ENCODE data around the gene MKX. TPM values are rescaled to one million over a fixed set of nuclear protein-coding genes. Genes with fewer than 3 reads are reported as not detected.

The MKX gene
- total RNA-seq, 5 donors from 2014 or later (not counting 1 experiment from before 2014, with no cell fraction given) = 0.16 TPM; not detected in 4

DNA sequence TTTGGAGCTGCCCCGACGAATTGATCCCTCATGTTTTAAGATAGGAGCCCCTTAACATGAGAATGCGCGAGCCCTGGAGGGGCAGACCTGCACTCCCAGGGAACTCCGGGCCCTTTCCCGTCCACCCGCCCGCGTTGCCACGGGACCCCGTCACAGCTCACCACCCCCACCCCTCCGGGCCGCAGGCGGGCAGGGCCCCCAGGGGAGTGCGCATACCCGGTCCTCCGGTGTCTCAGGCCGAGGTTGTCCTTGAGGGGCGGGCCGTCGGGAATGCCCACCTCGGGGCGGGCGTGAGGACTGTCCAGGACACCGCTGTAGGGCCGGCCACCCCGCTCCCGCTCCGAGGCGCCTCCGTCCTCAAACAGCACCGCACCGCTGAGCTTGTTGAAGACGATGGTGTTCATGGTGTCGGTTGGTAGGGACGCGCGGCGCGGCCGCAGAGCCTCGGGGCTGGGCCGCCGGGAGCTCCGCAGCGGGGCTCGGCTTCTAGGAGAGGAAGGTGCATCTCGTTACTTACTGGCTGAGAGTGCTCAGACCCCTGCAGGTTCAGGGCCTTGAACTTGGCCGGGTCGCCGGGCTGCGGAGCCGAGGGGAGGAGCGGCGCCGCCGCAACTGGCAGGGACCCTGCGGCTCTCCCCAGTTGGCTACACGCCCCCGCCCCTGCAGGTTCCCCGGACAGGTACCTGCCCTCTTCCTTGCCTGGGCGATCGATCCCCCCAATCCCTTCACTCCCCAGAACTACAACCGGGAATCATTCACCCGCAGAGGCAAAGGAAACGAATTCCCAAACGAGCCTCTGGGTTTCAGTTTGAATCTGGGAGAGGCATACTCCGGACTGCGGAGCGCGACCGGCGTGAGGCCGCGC lies 2.4 kb downstream of the MKX start:
- ChIA-PET POLR2A (interaction anchor here in 1 of 2 donors (0.6 kb wide), 1 partner anchor 584 kb away, joined by 9 read pairs; no protein-coding TSS in a partner anchor), CTCF (interaction anchor here (0.5 to 3.8 kb wide), 9 partner anchors 10 to 1015 kb away, joined by 3 to 23 read pairs (median 5); no protein-coding TSS in a partner anchor)
- no peaks in the 10 kb centered on the region for H3K9me3 ChIP-seq
- Mint-ChIP-seq H3K4me3 (peak overlapping the region; percentile 75 to 82 (median 82)), H3K36me3 (no peaks in the 10 kb centered on the region), H3K4me1 (peaks cover 34 to 42% (median 36%) of the 10 kb centered on the region in 3 donors), H3K27ac (peak overlapping the region in 1 of 2 donors; percentile 46), H3K9me3 (no peaks in the 10 kb centered on the region), H3K27me3 (peaks cover 44 to 62% of the 10 kb centered on the region in 2 donors)
- H3K27me3 ChIP-seq (replicated peaks in 1 of 2; ENCODE audit: control insufficient read depth in 2 of 2, extremely low read depth in 1 of 2, insufficient read depth in 2 of 2, low read length in 1 of 2) = peaks cover 17 to 65% of the 10 kb centered on the region in 2 experiments
- 2% methylated on average over 56 of the region's 75 CpGs for WGBS (ENCODE audit: insufficient coverage)
- no peak overlapping the region for H3K27ac ChIP-seq (ENCODE audit: low read length)
- peak overlapping the region; percentile 63 to 94 for H3K4me3 ChIP-seq (ENCODE audit: control insufficient read depth in 1 of 2, extremely low read depth in 1 of 2, low read length in 1 of 2)
- no peaks in the 10 kb centered on the region for H3K36me3 ChIP-seq (ENCODE audit: control insufficient read depth in 2 of 2, extremely low read depth in 1 of 2, insufficient read depth in 1 of 2, low read length in 1 of 2)
- DNase-seq = peak in 18 of 35 experiments; percentile 4 to 45 (median 28)
- peaks cover 21 to 54% of the 10 kb centered on the region in 2 experiments for H3K4me1 ChIP-seq (ENCODE audit: control insufficient read depth in 1 of 2, extremely low read depth in 1 of 2, insufficient read depth in 2 of 2, low read length in 2 of 2)
- peak in 2 of 4 experiments; percentile 14 to 26 for ATAC-seq (replicated peaks in 1 of 4)

DNA sequence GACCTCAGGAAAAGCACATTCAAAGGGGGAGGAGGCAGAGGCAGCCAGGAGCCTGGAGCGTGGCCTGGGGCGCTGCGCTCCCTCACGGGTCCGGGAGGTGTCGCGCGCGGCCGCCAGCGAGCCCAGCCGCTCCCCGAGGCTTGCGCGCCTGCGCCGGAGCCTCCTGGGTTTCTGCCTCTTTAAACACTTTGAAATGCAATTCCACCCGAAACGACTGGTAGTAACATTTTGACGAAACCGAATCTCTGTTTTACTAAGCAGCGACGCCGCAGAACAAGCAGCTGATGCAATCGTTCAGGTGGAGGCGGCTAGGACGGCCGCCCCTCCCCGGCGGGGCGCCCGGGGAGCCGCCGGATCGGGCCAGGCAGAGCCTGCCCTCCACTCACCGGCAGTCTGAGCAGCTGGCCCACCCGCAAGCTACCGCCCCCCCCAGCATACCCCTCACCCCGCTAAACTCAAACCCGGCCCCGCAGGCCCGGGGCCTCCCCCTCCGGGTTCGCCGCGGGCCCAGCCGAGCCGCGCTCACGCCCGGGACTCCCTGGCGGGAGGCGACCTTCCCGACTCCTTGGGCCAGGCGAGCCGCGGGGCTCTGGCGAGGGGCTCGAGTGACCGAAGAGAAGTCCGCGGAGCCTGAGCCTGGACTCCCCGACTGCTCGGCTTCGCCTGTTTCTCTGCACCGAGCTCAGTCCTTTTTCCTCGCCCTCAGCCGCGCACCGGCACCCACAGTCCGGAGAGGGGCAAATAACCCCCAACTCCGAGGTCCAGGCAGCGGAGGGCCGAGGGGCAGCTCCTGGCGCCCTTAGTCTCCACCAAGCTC lies 3.2 kb downstream of the MKX start:
- H3K27me3 Mint-ChIP-seq = peaks cover 47 to 63% of the 10 kb centered on the region in 2 donors

DNA sequence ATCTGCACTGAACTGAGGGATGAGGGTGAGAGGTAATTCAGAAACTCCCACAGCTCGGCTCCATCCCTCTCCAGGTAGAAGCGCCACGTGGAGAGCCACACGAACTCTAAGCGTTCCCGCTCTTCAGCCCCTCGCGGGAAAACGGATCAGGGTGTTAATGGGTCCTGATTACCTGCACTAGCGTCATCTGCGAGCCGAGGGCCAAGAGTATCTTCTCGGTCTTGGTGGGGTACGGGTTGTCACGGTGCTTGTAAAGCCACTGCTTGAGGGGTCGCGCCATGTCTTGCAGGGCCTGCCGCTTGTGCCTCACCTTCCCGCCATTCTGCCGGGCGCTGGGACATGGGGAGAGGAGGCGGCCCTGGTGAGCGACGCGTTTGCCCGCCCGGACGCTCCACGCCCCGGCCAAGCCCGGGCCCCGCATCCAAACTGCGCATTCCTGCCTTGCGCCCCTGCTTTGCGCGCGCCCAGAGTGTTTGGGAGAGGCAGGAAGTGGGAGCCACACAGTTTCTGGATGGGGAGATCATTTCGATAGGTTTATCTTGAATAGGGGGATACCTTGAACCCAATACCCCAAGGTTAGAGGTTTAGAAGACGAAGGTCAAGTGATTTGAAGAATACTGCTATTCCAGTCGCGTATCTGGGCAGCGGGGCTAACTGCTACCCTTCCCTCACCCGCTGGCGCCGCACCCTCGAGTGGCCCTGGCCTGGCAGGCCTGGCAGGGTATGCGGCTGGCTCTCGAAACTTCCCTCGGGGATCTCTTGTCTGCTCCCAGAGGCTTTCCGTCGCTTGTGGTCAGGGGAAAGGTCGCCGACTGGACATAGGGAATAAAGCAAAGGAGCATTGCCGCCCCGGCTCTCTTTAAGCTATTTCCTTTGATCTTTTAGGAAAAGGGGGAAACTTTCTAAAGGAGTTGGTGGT lies 4.2 kb downstream of the MKX start:
- ATAC-seq (replicated peaks in 1 of 4) (no peak), DNase-seq (peak in 4 of 35 experiments; percentile 1 to 6 (median 4))
- H3K4me1 Mint-ChIP-seq = peaks cover 24 to 33% (median 27%) of the 10 kb centered on the region in 3 donors
- ChIA-PET CTCF (interaction anchor here (0.6 to 3.8 kb wide), 11 partner anchors 348 to 652 kb away, joined by 3 to 23 read pairs (median 3); partner anchors contain the start of gene MPP7 (in 1 of the 2)), POLR2A (no interaction called here)
- no peaks in the 10 kb centered on the region for H3K36me3 Mint-ChIP-seq
- H3K27ac Mint-ChIP-seq = no peak overlapping the region
- Histone ChIP-seq H3K36me3 (ENCODE audit: control insufficient read depth in 2 of 2, extremely low read depth in 1 of 2, insufficient read depth in 1 of 2, low read length in 1 of 2) (no peaks in the 10 kb centered on the region), H3K4me3 (ENCODE audit: control insufficient read depth in 1 of 2, extremely low read depth in 1 of 2, low read length in 1 of 2) (peak overlapping the region; percentile 63 to 94), H3K4me1 (ENCODE audit: control insufficient read depth in 1 of 2, extremely low read depth in 1 of 2, insufficient read depth in 2 of 2, low read length in 2 of 2) (peaks cover 18 to 49% of the 10 kb centered on the region in 2 experiments), H3K27me3 (replicated peaks in 1 of 2; ENCODE audit: control insufficient read depth in 2 of 2, extremely low read depth in 1 of 2, insufficient read depth in 2 of 2, low read length in 1 of 2) (peaks cover 9 to 58% of the 10 kb centered on the region in 2 experiments), H3K27ac (ENCODE audit: low read length) (no peak overlapping the region), H3K9me3 (no peaks in the 10 kb centered on the region)
- H3K4me3 Mint-ChIP-seq = peak overlapping the region; percentile 72 to 82 (median 75)
- peaks cover 46 to 57% of the 10 kb centered on the region in 2 donors for H3K27me3 Mint-ChIP-seq
- H3K9me3 Mint-ChIP-seq = no peaks in the 10 kb centered on the region
- 24% methylated on average over 43 of the region's 55 CpGs for WGBS (ENCODE audit: insufficient coverage)

More for the DNA sequence above, 3.2 kb downstream of the MKX start:
- no peaks in the 10 kb centered on the region for H3K9me3 Mint-ChIP-seq
- WGBS (ENCODE audit: insufficient coverage) = 2% methylated on average over 66 of the region's 75 CpGs
- CTCF ChIA-PET = interaction anchor here (0.5 to 3.8 kb wide), 12 partner anchors 9 to 1014 kb away, joined by 3 to 23 read pairs (median 4); partner anchors contain the start of gene MPP7 (in 1 of the 2)
- H3K36me3 Mint-ChIP-seq = no peaks in the 10 kb centered on the region
- peaks cover 34 to 42% (median 36%) of the 10 kb centered on the region in 3 donors for H3K4me1 Mint-ChIP-seq
- peak overlapping the region; percentile 75 to 82 (median 82) for H3K4me3 Mint-ChIP-seq
- ATAC-seq (replicated peaks in 1 of 4) (peak; percentile 86 to 90 (median 88)), DNase-seq (peak; percentile 53 to 79 (median 70))
- POLR2A ChIA-PET = interaction anchor here (0.6 to 0.7 kb wide), 2 partner anchors 282 to 585 kb away, joined by 4 to 9 read pairs; no protein-coding TSS in a partner anchor
- Histone ChIP-seq H3K27ac (ENCODE audit: low read length) (no peak overlapping the region), H3K27me3 (replicated peaks in 1 of 2; ENCODE audit: control insufficient read depth in 2 of 2, extremely low read depth in 1 of 2, insufficient read depth in 2 of 2, low read length in 1 of 2) (peaks cover 17 to 65% of the 10 kb centered on the region in 2 experiments), H3K4me1 (ENCODE audit: control insufficient read depth in 1 of 2, extremely low read depth in 1 of 2, insufficient read depth in 2 of 2, low read length in 2 of 2) (peaks cover 21 to 54% of the 10 kb centered on the region in 2 experiments), H3K4me3 (ENCODE audit: control insufficient read depth in 1 of 2, extremely low read depth in 1 of 2, low read length in 1 of 2) (peak overlapping the region; percentile 63 to 94), H3K36me3 (ENCODE audit: control insufficient read depth in 2 of 2, extremely low read depth in 1 of 2, insufficient read depth in 1 of 2, low read length in 1 of 2) (no peaks in the 10 kb centered on the region), H3K9me3 (no peaks in the 10 kb centered on the region)
- no peak overlapping the region for H3K27ac Mint-ChIP-seq

DNA sequence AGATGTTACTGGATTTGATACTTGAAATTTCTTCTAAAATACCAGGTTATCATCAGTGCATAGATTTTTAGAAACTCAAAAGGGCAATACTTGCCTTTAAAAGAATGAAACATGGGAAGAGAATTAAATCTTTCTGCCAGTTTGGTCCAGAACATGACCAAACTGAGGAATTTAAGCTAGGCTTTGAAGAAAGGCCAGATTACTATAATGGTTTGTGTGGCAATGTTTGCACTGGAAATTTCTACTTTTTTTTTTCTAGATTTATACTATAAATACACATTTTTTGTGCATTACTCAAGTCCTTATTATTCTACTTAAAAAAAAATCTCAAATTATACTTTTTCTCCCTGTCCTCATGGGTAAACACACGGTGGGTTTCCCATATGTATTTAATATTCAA lies 9.2 kb downstream of the MKX start:
- ChIA-PET CTCF (interaction anchor here in 1 of 2 donors (0.5 to 0.9 kb wide), 2 partner anchors 33 to 651 kb away, joined by 3 read pairs; no protein-coding TSS in a partner anchor), POLR2A (interaction anchor here in 1 of 2 donors (0.6 kb wide), 1 partner anchor 170 kb away, joined by 3 read pairs; no protein-coding TSS in a partner anchor)
- Histone ChIP-seq H3K36me3 (ENCODE audit: control insufficient read depth in 2 of 2, extremely low read depth in 1 of 2, insufficient read depth in 1 of 2, low read length in 1 of 2) (no peaks in the 10 kb centered on the region), H3K4me3 (ENCODE audit: control insufficient read depth in 1 of 2, extremely low read depth in 1 of 2, low read length in 1 of 2) (no peak overlapping the region), H3K9me3 (no peaks in the 10 kb centered on the region), H3K4me1 (ENCODE audit: control insufficient read depth in 1 of 2, extremely low read depth in 1 of 2, insufficient read depth in 2 of 2, low read length in 2 of 2) (peaks cover 0 to 4% of the 10 kb centered on the region in 2 experiments), H3K27me3 (replicated peaks in 1 of 2; ENCODE audit: control insufficient read depth in 2 of 2, extremely low read depth in 1 of 2, insufficient read depth in 2 of 2, low read length in 1 of 2) (peaks cover 10 to 12% of the 10 kb centered on the region in 2 experiments), H3K27ac (ENCODE audit: low read length) (no peak overlapping the region)
- DNase-seq = no peak
- H3K36me3 Mint-ChIP-seq = no peaks in the 10 kb centered on the region
- H3K27ac Mint-ChIP-seq = no peak overlapping the region
- peaks cover 0 to 5% (median 5%) of the 10 kb centered on the region in 3 donors for H3K4me1 Mint-ChIP-seq
- no peak overlapping the region for H3K4me3 Mint-ChIP-seq
- H3K27me3 Mint-ChIP-seq = peaks cover 39 to 42% of the 10 kb centered on the region in 2 donors
- no peak for ATAC-seq (replicated peaks in 1 of 4)
- no CpG with 5 or more reads among the region's 1 CpG for WGBS (ENCODE audit: insufficient coverage)
- no peaks in the 10 kb centered on the region for H3K9me3 Mint-ChIP-seq

DNA sequence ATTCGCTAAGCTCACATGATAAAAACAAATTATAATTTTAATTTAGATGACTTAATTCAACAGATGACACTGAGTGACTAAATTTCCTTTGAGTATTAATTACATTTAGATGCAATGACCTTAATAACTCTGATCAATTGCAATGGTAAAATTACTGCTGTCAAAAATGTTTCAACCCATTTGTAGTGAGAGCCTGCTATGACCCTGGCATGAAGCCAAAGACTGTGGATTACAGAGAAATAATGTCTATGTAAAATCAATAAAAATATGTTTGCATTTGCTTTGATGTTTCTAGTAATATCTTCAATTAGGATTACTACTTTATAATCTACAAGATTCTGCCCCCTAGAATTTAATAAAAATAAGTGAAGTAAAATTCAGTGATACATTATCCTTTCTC lies 15.6 kb downstream of the MKX start:
- no peaks in the 10 kb centered on the region for H3K4me1 ChIP-seq (ENCODE audit: control insufficient read depth in 1 of 2, extremely low read depth in 1 of 2, insufficient read depth in 2 of 2, low read length in 2 of 2)
- no peak overlapping the region for H3K27ac Mint-ChIP-seq
- CTCF ChIA-PET = interaction anchor here in 1 of 2 donors (0.7 kb wide), 1 partner anchor 9 kb away, joined by 3 read pairs; no protein-coding TSS in a partner anchor
- H3K27me3 ChIP-seq (replicated peaks in 1 of 2; ENCODE audit: control insufficient read depth in 2 of 2, extremely low read depth in 1 of 2, insufficient read depth in 2 of 2, low read length in 1 of 2) = peaks cover under 1 to 7% of the 10 kb centered on the region in 2 experiments
- WGBS (ENCODE audit: insufficient coverage) = no CpG with 5 or more reads among the region's 1 CpG
- DNase-seq = no peak
- H3K4me3 Mint-ChIP-seq = no peak overlapping the region
- H3K36me3 Mint-ChIP-seq = no peaks in the 10 kb centered on the region
- H3K27ac ChIP-seq (ENCODE audit: low read length) = no peak overlapping the region
- no peaks in the 10 kb centered on the region for H3K9me3 ChIP-seq
- H3K9me3 Mint-ChIP-seq = no peaks in the 10 kb centered on the region
- POLR2A ChIA-PET = no interaction called here
- no peak overlapping the region for H3K4me3 ChIP-seq (ENCODE audit: control insufficient read depth in 1 of 2, extremely low read depth in 1 of 2, low read length in 1 of 2)
- H3K4me1 Mint-ChIP-seq = no peaks in the 10 kb centered on the region
- no peak for ATAC-seq (replicated peaks in 1 of 4)
- H3K36me3 ChIP-seq (ENCODE audit: control insufficient read depth in 2 of 2, extremely low read depth in 1 of 2, insufficient read depth in 1 of 2, low read length in 1 of 2) = no peaks in the 10 kb centered on the region
- H3K27me3 Mint-ChIP-seq = peaks cover 18 to 22% of the 10 kb centered on the region in 2 donors

Data from T-cell (primary cell).